ENCODE measurements around the gene NAA60. TPM values are rescaled to one million over a fixed set of nuclear protein-coding genes. Genes with fewer than 3 reads are reported as not detected.

Gene NAA60
- total RNA-seq, 2 donors from 2014 or later = 28.3 to 36.3 TPM

DNA sequence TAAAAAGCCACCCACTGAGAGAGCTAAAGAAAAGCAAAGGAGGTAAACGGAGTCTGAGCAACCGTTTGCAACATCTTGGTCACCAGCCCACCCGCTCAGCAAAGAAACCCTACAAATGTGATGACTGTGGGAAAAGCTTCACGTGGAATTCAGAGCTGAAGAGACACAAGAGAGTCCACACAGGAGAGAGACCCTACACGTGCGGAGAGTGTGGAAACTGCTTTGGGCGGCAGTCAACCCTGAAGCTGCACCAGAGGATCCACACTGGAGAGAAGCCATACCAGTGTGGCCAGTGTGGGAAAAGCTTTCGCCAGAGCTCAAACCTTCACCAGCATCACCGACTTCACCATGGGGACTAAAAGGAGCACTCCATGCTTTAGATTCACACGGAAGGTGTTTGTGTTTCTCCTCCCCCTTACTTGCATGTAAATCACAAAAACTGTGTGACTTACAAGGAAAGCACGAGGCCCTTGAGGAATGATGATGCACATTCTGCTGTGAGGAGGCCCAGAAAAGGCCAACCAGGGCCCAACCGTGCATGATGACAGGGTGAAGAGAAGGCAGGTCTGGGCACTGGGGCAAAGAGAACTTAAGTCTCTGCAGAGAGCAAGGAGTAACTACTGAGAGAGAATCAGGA is 34.8 kb upstream of the NAA60 start:
- Histone ChIP-seq H3K27me3 (no peaks in the 10 kb centered on the region), H3K4me1 (no peaks in the 10 kb centered on the region), H3K4me3 (no peak overlapping the region), H3K27ac (no peak overlapping the region), H3K9me3 (peaks cover 0 to 76% (median 7%) of the 10 kb centered on the region in 3 donors), H3K36me3 (replicated peaks in 1 of 2; ENCODE audit: insufficient read depth in 1 of 2, low read depth in 2 of 2) (peaks cover 22 to 24% of the 10 kb centered on the region in 2 donors)
- DNase-seq = no peak
- TF ChIP-seq, protein P1, sequence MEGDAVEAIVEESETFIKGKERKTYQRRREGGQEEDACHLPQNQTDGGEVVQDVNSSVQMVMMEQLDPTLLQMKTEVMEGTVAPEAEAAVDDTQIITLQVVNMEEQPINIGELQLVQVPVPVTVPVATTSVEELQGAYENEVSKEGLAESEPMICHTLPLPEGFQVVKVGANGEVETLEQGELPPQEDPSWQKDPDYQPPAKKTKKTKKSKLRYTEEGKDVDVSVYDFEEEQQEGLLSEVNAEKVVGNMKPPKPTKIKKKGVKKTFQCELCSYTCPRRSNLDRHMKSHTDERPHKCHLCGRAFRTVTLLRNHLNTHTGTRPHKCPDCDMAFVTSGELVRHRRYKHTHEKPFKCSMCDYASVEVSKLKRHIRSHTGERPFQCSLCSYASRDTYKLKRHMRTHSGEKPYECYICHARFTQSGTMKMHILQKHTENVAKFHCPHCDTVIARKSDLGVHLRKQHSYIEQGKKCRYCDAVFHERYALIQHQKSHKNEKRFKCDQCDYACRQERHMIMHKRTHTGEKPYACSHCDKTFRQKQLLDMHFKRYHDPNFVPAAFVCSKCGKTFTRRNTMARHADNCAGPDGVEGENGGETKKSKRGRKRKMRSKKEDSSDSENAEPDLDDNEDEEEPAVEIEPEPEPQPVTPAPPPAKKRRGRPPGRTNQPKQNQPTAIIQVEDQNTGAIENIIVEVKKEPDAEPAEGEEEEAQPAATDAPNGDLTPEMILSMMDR (IDR thresholded peaks at IDR 0.05) = no peak
- TF ChIP-seq POLR2A (IDR thresholded peaks at IDR 0.05) = no peak
- 93 to 97% methylated on average over 12 of the region's 12 CpGs for WGBS, 2 donors
- intact Hi-C loops (cut with DNase I) = no loop called here
- no peak for ATAC-seq

DNA sequence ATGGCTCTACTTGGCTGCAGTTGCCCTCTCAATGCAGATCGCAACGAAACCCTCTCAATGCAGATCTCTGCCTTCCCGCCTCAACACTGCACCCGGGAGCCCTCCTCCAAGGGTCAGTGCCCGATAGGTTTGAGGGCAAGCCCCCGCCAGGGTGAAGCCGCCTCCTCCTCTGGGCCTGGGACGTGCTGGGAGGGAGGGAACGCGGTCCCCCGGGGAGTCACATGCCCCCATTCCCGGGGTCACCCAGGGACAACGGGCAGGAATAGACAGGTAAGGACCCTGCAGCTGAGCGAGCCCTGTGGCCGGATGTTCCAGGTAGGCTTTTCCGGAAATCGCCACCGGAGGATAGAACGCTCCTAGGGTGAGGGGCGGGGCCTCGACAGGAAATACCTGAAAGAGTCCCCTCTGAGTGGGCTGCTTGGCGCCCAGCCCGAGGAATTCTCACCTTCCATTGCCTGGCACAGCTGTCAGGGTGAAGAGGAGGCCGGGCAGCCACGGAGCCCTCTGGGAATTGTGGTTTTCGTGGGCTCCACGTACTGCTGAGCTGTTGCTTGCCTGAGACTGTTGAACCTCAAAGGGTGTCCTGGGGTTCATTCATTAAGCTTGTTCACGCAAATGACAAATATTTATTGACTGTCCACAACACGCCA is 29.6 kb upstream of the NAA60 start:
- H3K9me3 ChIP-seq = peaks cover 0 to 55% (median 3%) of the 10 kb centered on the region in 3 donors
- no peak for DNase-seq
- WGBS, 2 donors = 37 to 43% methylated on average over 11 to 25 of the region's 29 CpGs

DNA sequence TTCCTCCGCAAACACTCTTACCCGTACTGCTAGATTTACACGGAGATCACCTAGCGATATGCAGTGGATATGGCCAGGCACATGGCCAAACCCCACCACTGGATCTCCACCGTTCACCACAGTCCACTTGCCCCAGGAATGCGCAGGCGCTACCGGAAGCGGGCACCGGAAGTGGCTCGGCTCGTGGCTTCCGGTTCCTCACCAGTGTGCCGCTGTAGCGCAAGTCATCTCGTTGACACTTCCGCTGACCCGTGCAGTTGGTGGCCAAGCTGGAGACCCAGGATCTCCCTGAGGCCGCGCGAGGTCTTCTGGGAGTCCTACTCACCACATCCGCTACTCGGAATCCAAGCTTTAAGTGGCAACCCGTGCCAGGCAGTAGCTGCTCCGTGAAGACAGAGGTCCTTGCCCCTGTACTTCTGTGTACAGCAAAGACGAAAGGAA is 11.7 kb upstream of the NAA60 start:
- no peaks in the 10 kb centered on the region for H3K27me3 ChIP-seq
- H3K4me3 ChIP-seq = no peak overlapping the region
- TF ChIP-seq POLR2A (IDR thresholded peaks at IDR 0.05) = no peak
- TF ChIP-seq, protein P1 (IDR thresholded peaks at IDR 0.05) = no peak
- no peaks in the 10 kb centered on the region for H3K9me3 ChIP-seq
- intact Hi-C loops (cut with DNase I) = no loop called here
- H3K4me1 ChIP-seq = peaks cover 4% of the 10 kb centered on the region
- ATAC-seq (peak; percentile 55), DNase-seq (peak; percentile 44 to 61 (median 60))
- H3K36me3 ChIP-seq (replicated peaks in 1 of 2; ENCODE audit: insufficient read depth in 1 of 2, low read depth in 2 of 2) = no peaks in the 10 kb centered on the region
- 60 to 63% methylated on average over 18 to 22 of the region's 26 CpGs for WGBS, 2 donors
- no peak overlapping the region for H3K27ac ChIP-seq

More for the DNA sequence above, 29.6 kb upstream of the NAA60 start:
- H3K4me3 ChIP-seq = no peak overlapping the region
- peaks cover under 1 to 4% of the 10 kb centered on the region in 2 donors for H3K36me3 ChIP-seq (replicated peaks in 1 of 2; ENCODE audit: insufficient read depth in 1 of 2, low read depth in 2 of 2)
- intact Hi-C loops (cut with DNase I) = no loop called here
- no peak for TF ChIP-seq POLR2A (IDR thresholded peaks at IDR 0.05)
- TF ChIP-seq, protein P1 (IDR thresholded peaks at IDR 0.05) = no peak
- H3K27ac ChIP-seq = no peak overlapping the region
- ATAC-seq = no peak
- no peaks in the 10 kb centered on the region for H3K4me1 ChIP-seq
- no peaks in the 10 kb centered on the region for H3K27me3 ChIP-seq

DNA sequence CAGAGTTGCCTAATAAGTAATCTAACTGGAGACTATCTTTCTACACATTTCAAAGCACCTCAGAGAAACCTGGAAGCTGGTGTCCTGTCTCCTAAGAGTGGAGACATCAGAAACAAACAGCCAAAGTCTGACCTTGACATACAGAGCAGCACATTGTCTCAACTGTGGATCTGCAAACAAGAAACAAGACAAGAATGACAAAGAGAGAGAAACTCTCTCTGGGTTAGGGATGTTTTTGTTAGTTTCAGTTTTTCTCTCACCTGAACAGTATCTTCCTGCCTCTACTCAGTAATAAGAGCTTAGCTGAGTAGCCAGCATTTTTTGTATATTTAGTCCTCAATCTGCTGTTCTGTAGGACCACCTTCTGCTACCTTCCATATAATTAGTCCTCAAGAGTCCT is 9.1 kb upstream of the NAA60 start:
- intact Hi-C loops (cut with DNase I) = no loop called here
- DNase-seq (no peak), ATAC-seq (no peak)
- TF ChIP-seq, protein P1 (IDR thresholded peaks at IDR 0.05) = no peak
- TF ChIP-seq POLR2A (IDR thresholded peaks at IDR 0.05) = no peak
- H3K4me3 ChIP-seq = no peak overlapping the region
- H3K27me3 ChIP-seq = no peaks in the 10 kb centered on the region
- peaks cover 4% of the 10 kb centered on the region for H3K4me1 ChIP-seq
- H3K36me3 ChIP-seq (replicated peaks in 1 of 2; ENCODE audit: insufficient read depth in 1 of 2, low read depth in 2 of 2) = no peaks in the 10 kb centered on the region
- H3K9me3 ChIP-seq = no peaks in the 10 kb centered on the region
- no peak overlapping the region for H3K27ac ChIP-seq

All from body of pancreas (tissue), 4 donors.